ENCODE results near the gene CD320. TPM values are rescaled to one million over a fixed set of nuclear protein-coding genes. Genes with fewer than 3 reads are reported as not detected.

CD320 gene
- total and polyA plus RNA-seq, 2 of the 8 experiments (the other 6 are each of a cell fraction or from before 2014, with no cell fraction given) = 80.4 to 157 TPM

- no peak for FAIRE-seq
- Histone ChIP-seq H3K18ac (ENCODE audit: extremely low read depth, low read length) (no peak overlapping the region), H3K4me1 (replicated peaks in 1 of 4; ENCODE audit: control insufficient read depth in 3 of 4, insufficient read depth in 4 of 4, low read length in 3 of 4) (peaks cover 0 to 13% (median 6%) of the 10 kb centered on the region in 4 experiments; a peak in 5 of 7 replicates)
These were observed 15.6 kb upstream of the CD320 start for GRCh38 chr19:8323781-8324185.

More at GRCh38 chr19:8323781-8324185, 15.6 kb upstream of the CD320 start:
- Histone ChIP-seq H2BK15ac (ENCODE audit: low read length) (no peak overlapping the region), H2BK20ac (ENCODE audit: low read length) (no peak overlapping the region), H3K36me3 (ENCODE audit: control insufficient read depth in 2 of 4, insufficient read depth in 4 of 4, low read length in 3 of 4) (peaks cover 13 to 20% (median 15%) of the 10 kb centered on the region in 4 experiments), H3K56ac (replicated peaks; ENCODE audit: insufficient read length, low read depth, low read length) (no peak overlapping the region), H2AK5ac (ENCODE audit: low read depth, low read length) (no peak overlapping the region), H4K91ac (replicated peaks; ENCODE audit: insufficient read length, low read length) (no peak overlapping the region), H2AFZ (ENCODE audit: low read length) (no peak overlapping the region), H4K8ac (ENCODE audit: extremely low read depth, insufficient read depth, low read length) (no peak overlapping the region), H3K4ac (replicated peaks; ENCODE audit: insufficient read length, low read depth, low read length) (no peak overlapping the region), H2BK120ac (replicated peaks; ENCODE audit: low read depth, low read length) (no peak overlapping the region), H4K20me1 (replicated peaks in 1 of 2; ENCODE audit: control insufficient read depth in 1 of 2, insufficient read depth in 2 of 2, low read length in 2 of 2) (peaks cover 5 to 15% of the 10 kb centered on the region in 2 experiments), H3K23ac (ENCODE audit: insufficient read length) (no peak overlapping the region), H3K14ac (ENCODE audit: insufficient read length) (no peak overlapping the region), H4K5ac (ENCODE audit: insufficient read length, low read depth, low read length) (no peak overlapping the region), H3K79me2 (ENCODE audit: control insufficient read depth in 1 of 2, insufficient read depth in 2 of 2, low read length in 2 of 2) (peaks cover 0 to 33% of the 10 kb centered on the region in 2 experiments; a peak in 2 of 4 replicates), H3K23me2 (ENCODE audit: low read depth, low read length) (peaks cover 16% of the 10 kb centered on the region), H3K4me2 (ENCODE audit: insufficient read depth in 1 of 2, low read depth in 2 of 2, low read length in 2 of 2) (no peak overlapping the region; a peak in 1 of 4 replicates), H3K27me3 (replicated peaks in 1 of 4; ENCODE audit: control insufficient read depth in 3 of 4, extremely low read depth in 1 of 4, insufficient read depth in 3 of 4, low read length in 3 of 4) (no peaks in the 10 kb centered on the region), H2BK12ac (ENCODE audit: low read depth, low read length) (no peak overlapping the region), H3K9me3 (ENCODE audit: insufficient read depth in 2 of 2, low read depth in 1 of 2, low read length in 1 of 2) (no peaks in the 10 kb centered on the region), H3K4me3 (ENCODE audit: extremely low read depth in 1 of 4, insufficient read depth in 2 of 4, low read depth in 3 of 4, low read length in 4 of 4) (no peak overlapping the region), H3K9ac (replicated peaks in 1 of 4; ENCODE audit: extremely low read depth in 1 of 4, low read depth in 3 of 4, low read length in 3 of 4) (no peak overlapping the region), H3K27ac (ENCODE audit: low read depth, low read length) (no peak overlapping the region), H3K79me1 (ENCODE audit: low read depth, low read length) (peaks cover 10% of the 10 kb centered on the region; the same call in 1 of the 2 replicates), H2BK5ac (ENCODE audit: low read depth, low read length) (no peak overlapping the region)
- peak in 1 of 2 experiments; percentile 68; a peak in 2 of 3 replicates for TF ChIP-seq POLR2A (IDR thresholded peaks at IDR 0.05; ENCODE audit: control extremely low read depth in 1 of 2, low read depth in 2 of 2, low read length in 2 of 2)
- TF ChIP-seq SP1 (IDR thresholded peaks at IDR 0.05; ENCODE audit: low read depth, low read length) = no peak
- TF ChIP-seq ATF2 (IDR thresholded peaks at IDR 0.05; ENCODE audit: low read length) = peak; percentile 78; the same call in 1 of the 2 replicates
- TF ChIP-seq TAF7 (optimal IDR thresholded peaks at IDR 0.05; ENCODE audit: borderline replicate concordance, low read depth, low read length) = peak; percentile 39
- TF ChIP-seq MAFK (IDR thresholded peaks at IDR 0.05; ENCODE audit: low read depth, low read length) = no peak
- ChIA-PET POLR2A (ENCODE audit: partially characterized antibody) (interaction anchor here (0.5 to 27.1 kb wide), 19 partner anchors 5 to 1881 kb away, joined by 3 to 583 read pairs (median 3); partner anchors contain the start of genes CD320, MARCHF2, NDUFA7 and RPS28), CTCF (ENCODE audit: partially characterized antibody) (interaction anchor here (0.7 to 5.2 kb wide), 9 partner anchors 11 to 74 kb away, joined by 3 to 32 read pairs (median 4); no protein-coding TSS in a partner anchor)
- WGBS, 2 experiments (ENCODE audit: extremely low coverage in 1 of 2, insufficient coverage in 1 of 2, insufficient read length in 1 of 2, insufficient replicate concordance in 2 of 2, low coverage in 1 of 2, low lambda C conversion rate in 2 of 2, missing lambda C conversion rate in 1 of 2) = 90% methylated on average over 1 of the region's 1 CpG; no CpG with 5 or more reads in 1 of the 2 experiments
- DNase-seq (ENCODE audit: low read depth in 1 of 2, low spot score in 2 of 2) = no peak

Data from H1 (cell line).